Posterior cingulate gyrus (tissue), 11 donors: ENCODE data around the gene TSPAN18.
A peak's percentile ranks its signal among the peaks of the same experiment; 100 is the strongest.

ENCODE experiments used
- DNase-seq, 10 donors: peaks; one replicate each; pipeline versions ENCODE4 v3.0.0 to v3.0.0-alpha.2; 2020 to 2021; ENCODE audit warnings: mixed read lengths in 3 of 10
- intact Hi-C: fragments of 100-400 bp; cut with DNase I; formaldehyde crosslinking; loops from one replicate; pipeline ENCODE4 v1.15.1; 2023

Gene TSPAN18

GRCh38 chr11:44903518-44903917 lies 176.8 kb downstream of the TSPAN18 start:
- DNase-seq = no peak
- intact Hi-C loops = no loop called here

GRCh38 chr11:44904261-44905020 lies 177.7 kb downstream of the TSPAN18 start:
- DNase-seq = no peak
- intact Hi-C loops = no loop called here

- no peak for DNase-seq
- intact Hi-C loops = no loop called here
Measured at GRCh38 chr11:44905131-44905866, 178.5 kb downstream of the TSPAN18 start.

GRCh38 chr11:44906649-44907048 lies 179.9 kb downstream of the TSPAN18 start:
- intact Hi-C loops = no loop called here
- DNase-seq = no peak

GRCh38 chr11:44909557-44909956 lies 182.8 kb downstream of the TSPAN18 start:
- intact Hi-C loops = no loop called here
- DNase-seq = no peak

GRCh38 chr11:44910591-44910990 lies 183.8 kb downstream of the TSPAN18 start:
- intact Hi-C loops = loop anchor here (2.0 to 5.0 kb wide), 2 partner anchors 183 to 354 kb away; partner anchors contain the start of gene TSPAN18

GRCh38 chr11:44911029-44911814 lies 184.5 kb downstream of the TSPAN18 start:
- peak; percentile 53 to 95 (median 88) for DNase-seq
- intact Hi-C loops = loop anchor here (1.0 to 5.0 kb wide), 3 partner anchors 184 to 354 kb away; partner anchors contain the start of gene TSPAN18

More at GRCh38 chr11:44910591-44910990, 183.8 kb downstream of the TSPAN18 start:
- DNase-seq = no peak

GRCh38 chr11:44912270-44912987 lies 185.7 kb downstream of the TSPAN18 start:
- intact Hi-C loops = loop anchor here (5.0 kb wide), 1 partner anchor 185 kb away; the partner anchor contains the start of gene TSPAN18
- DNase-seq = no peak

GRCh38 chr11:44913502-44913901 lies 186.7 kb downstream of the TSPAN18 start:
- intact Hi-C loops = loop anchor here (5.0 kb wide), 1 partner anchor 186 kb away; the partner anchor contains the start of gene TSPAN18
- no peak for DNase-seq

GRCh38 chr11:44914105-44914504 lies 187.3 kb downstream of the TSPAN18 start:
- no peak for DNase-seq
- intact Hi-C loops = loop anchor here (5.0 kb wide), 1 partner anchor 187 kb away; the partner anchor contains the start of gene TSPAN18

- DNase-seq = no peak
- intact Hi-C loops = no loop called here
Measured at GRCh38 chr11:44915004-44915403, 188.2 kb downstream of the TSPAN18 start.

- intact Hi-C loops = no loop called here
- no peak for DNase-seq
Measured at GRCh38 chr11:44915621-44916020, 188.9 kb downstream of the TSPAN18 start.

GRCh38 chr11:44916331-44916730 lies 189.6 kb downstream of the TSPAN18 start:
- DNase-seq = no peak
- intact Hi-C loops = no loop called here

GRCh38 chr11:44916801-44917385 lies 190.1 kb downstream of the TSPAN18 start:
- intact Hi-C loops = no loop called here
- no peak for DNase-seq

GRCh38 chr11:44917741-44918140 lies 191.0 kb downstream of the TSPAN18 start:
- intact Hi-C loops = no loop called here

GRCh38 chr11:44920451-44920850 lies 193.7 kb downstream of the TSPAN18 start:
- DNase-seq = no peak

More at GRCh38 chr11:44917741-44918140, 191.0 kb downstream of the TSPAN18 start:
- DNase-seq = no peak

GRCh38 chr11:44923115-44923514 lies 196.4 kb downstream of the TSPAN18 start:
- intact Hi-C loops = no loop called here
- no peak for DNase-seq

More at GRCh38 chr11:44920451-44920850, 193.7 kb downstream of the TSPAN18 start:
- intact Hi-C loops = no loop called here

- intact Hi-C loops = no loop called here
- no peak for DNase-seq
Measured at GRCh38 chr11:44923806-44924205, 197.0 kb downstream of the TSPAN18 start.

GRCh38 chr11:44926036-44926435 lies 199.3 kb downstream of the TSPAN18 start:
- intact Hi-C loops = loop anchor here (2.0 kb wide), 1 partner anchor 177 kb away; no protein-coding TSS in a partner anchor

More at GRCh38 chr11:44926036-44926435, 199.3 kb downstream of the TSPAN18 start:
- DNase-seq = no peak
